Right renal pelvis (tissue), 4 donors: ENCODE measurements around the gene COX7B2. TPM values are rescaled to one million over a fixed set of nuclear protein-coding genes. Genes with fewer than 3 reads are reported as not detected.
A peak's percentile ranks its signal among the peaks of the same experiment; 100 is the strongest.

ENCODE experiments used
- DNase-seq, 4 donors: peaks; one replicate each; pipeline ENCODE4 v3.0.0-alpha.2; 2013; ENCODE audit warnings: low read depth in 4 of 4, low spot score in 3 of 4, missing footprints in 1 of 4
- polyA plus RNA-seq, 4 donors: library from polyadenylated mRNA; unstranded; fragments of 120-200 nt; gene quantifications; one replicate each; pipeline ENCODE4 v1.2.1, GENCODE V29; 2013; ENCODE audit not compliant: insufficient read length in 4 of 4

COX7B2 gene
- not detected for polyA plus RNA-seq

GRCh38 chr4:46909078-46909477, at the start of gene COX7B2:
COX7B2 (minus strand) TSS chr4:46909245; CDS start chr4:46735192, 174,053 bp downstream.
- no peak for DNase-seq

- DNase-seq = no peak
These were observed 47.4 kb upstream of the COX7B2 start for GRCh38 chr4:46956451-46956850.

- no peak for DNase-seq
These were observed 46.6 kb upstream of the COX7B2 start for GRCh38 chr4:46955601-46956000.

GRCh38 chr4:46954643-46955042, 45.6 kb upstream of the COX7B2 start:
- no peak for DNase-seq

GRCh38 chr4:46953564-46953963, 44.5 kb upstream of the COX7B2 start:
- no peak for DNase-seq

- DNase-seq = no peak
These were observed 43.4 kb upstream of the COX7B2 start for GRCh38 chr4:46952451-46952850.

GRCh38 chr4:46950826-46951225, 41.8 kb upstream of the COX7B2 start:
- no peak for DNase-seq

GRCh38 chr4:46949822-46950221, 40.8 kb upstream of the COX7B2 start:
- DNase-seq = no peak

- DNase-seq = no peak
These were observed 38.5 kb upstream of the COX7B2 start for GRCh38 chr4:46947541-46947940.

- DNase-seq = no peak
These were observed 38.0 kb upstream of the COX7B2 start for GRCh38 chr4:46946919-46947536.

- no peak for DNase-seq
These were observed 36.0 kb upstream of the COX7B2 start for GRCh38 chr4:46945062-46945461.

- no peak for DNase-seq
These were observed 35.3 kb upstream of the COX7B2 start for GRCh38 chr4:46944345-46944744.

GRCh38 chr4:46937493-46937892, 28.4 kb upstream of the COX7B2 start:
- no peak for DNase-seq

GRCh38 chr4:46934726-46935125, 25.7 kb upstream of the COX7B2 start:
- DNase-seq = no peak

GRCh38 chr4:46933686-46934085, 24.6 kb upstream of the COX7B2 start:
- no peak for DNase-seq

GRCh38 chr4:46931981-46932380, 22.9 kb upstream of the COX7B2 start:
- peak in 2 of 4 donors; percentile 4 to 5 for DNase-seq

GRCh38 chr4:46930891-46931290, 21.8 kb upstream of the COX7B2 start:
- DNase-seq = no peak

GRCh38 chr4:46927201-46927600, 18.2 kb upstream of the COX7B2 start:
- no peak for DNase-seq

GRCh38 chr4:46924789-46925529, 15.9 kb upstream of the COX7B2 start:
- no peak for DNase-seq

GRCh38 chr4:46922205-46922604, 13.2 kb upstream of the COX7B2 start:
- DNase-seq = no peak

- DNase-seq = no peak
These were observed 897 bp downstream of the COX7B2 start for GRCh38 chr4:46908148-46908547.

GRCh38 chr4:46900082-46900481, 9.0 kb downstream of the COX7B2 start:
- DNase-seq = no peak
